Suprapubic skin (tissue), 4 donors: Measurements from ENCODE around the gene DUOXA2. TPM values are rescaled to one million over a fixed set of nuclear protein-coding genes. Genes with fewer than 3 reads are reported as not detected.

Experiments
- DNase-seq, 2 donors: peaks; one replicate each; pipeline ENCODE4 v3.0.0-alpha.2; 2019; ENCODE audit warnings: low spot score in 2 of 2
- H3K27ac ChIP-seq: fragments of 200-600 bp; sonication (generic); one replicate; pipeline ENCODE4 v1.5.1; 2019
- H3K27me3 ChIP-seq: fragments of 200-600 bp; sonication (generic); one replicate; pipeline ENCODE4 v1.5.1; 2019
- H3K36me3 ChIP-seq: fragments of 200-600 bp; sonication (generic); one replicate; pipeline ENCODE4 v1.5.1; 2019
- H3K4me1 ChIP-seq: fragments of 200-600 bp; sonication (generic); one replicate; pipeline ENCODE4 v1.5.1; 2019
- H3K4me3 ChIP-seq: fragments of 200-600 bp; sonication (generic); one replicate; pipeline ENCODE4 v1.5.1; 2019; ENCODE audit warnings: mild to moderate bottlenecking
- H3K9me3 ChIP-seq: fragments of 200-600 bp; sonication (generic); one replicate; pipeline ENCODE4 v1.5.1; 2019
- CTCF ChIP-seq, 2 donors: fragments of 200-600 bp in 1 of 2; fragments of 450-650 bp in 1 of 2; sonication (generic) in 1 of 2; IDR thresholded peaks; one replicate each; pipeline ENCODE4 v1.5.1; 2016 to 2019; ENCODE audit warnings: antibody characterized with exemption in 2 of 2, mild to moderate bottlenecking in 1 of 2, moderate library complexity in 1 of 2
- EP300 ChIP-seq: sonication (generic); formaldehyde crosslinking; IDR thresholded peaks from one replicate; pipeline ENCODE4 v1.6.1; 2017; ENCODE audit warnings: antibody characterized with exemption
- POLR2A ChIP-seq, 2 donors: fragments of 450-650 bp; IDR thresholded peaks; one replicate each; pipeline ENCODE4 v1.6.1; 2017; ENCODE audit warnings: antibody characterized with exemption in 2 of 2, mild to moderate bottlenecking in 2 of 2, moderate library complexity in 2 of 2
- POLR2AphosphoS5 ChIP-seq, 3 donors: sonication (generic); formaldehyde crosslinking; IDR thresholded peaks; one replicate each; pipeline ENCODE4 v1.6.1; 2017; ENCODE audit warnings: antibody characterized with exemption in 3 of 3
- WGBS: methylation state at CpG from one replicate; pipeline ENCODE4 v1.1.5; 2018; 5-methylcytosine and 5-hydroxymethylcytosine counted together
- total RNA-seq, 4 donors: library from RNA; depleted of rRNA; stranded (reverse); fragments of >200 nt; gene quantifications; one replicate each; pipeline ENCODE4 v1.1.0, GENCODE V29; 2016

The DUOXA2 gene
- total RNA-seq, 4 donors from 2014 or later: not detected

GRCh38 chr15:45130291-45131000 lies 16.3 kb downstream of the DUOXA2 start:
- peaks cover 27% of the 10 kb centered on the region for H3K27me3 ChIP-seq

GRCh38 chr15:45131510-45131909 lies 17.4 kb downstream of the DUOXA2 start:
- Histone ChIP-seq H3K9me3 (no peaks in the 10 kb centered on the region), H3K4me3 (no peak overlapping the region), H3K36me3 (no peaks in the 10 kb centered on the region), H3K27me3 (peaks cover 27% of the 10 kb centered on the region), H3K27ac (no peak overlapping the region), H3K4me1 (peaks cover 45% of the 10 kb centered on the region)
- 91% methylated on average over 3 of the region's 3 CpGs for WGBS
- TF ChIP-seq POLR2AphosphoS5 (IDR thresholded peaks at IDR 0.05): no peak
- TF ChIP-seq POLR2A (IDR thresholded peaks at IDR 0.05): no peak
- no peak for TF ChIP-seq EP300
- TF ChIP-seq CTCF (IDR thresholded peaks at IDR 0.05): no peak
- no peak for DNase-seq

More at GRCh38 chr15:45130291-45131000, 16.3 kb downstream of the DUOXA2 start:
- Histone ChIP-seq H3K36me3 (no peaks in the 10 kb centered on the region), H3K9me3 (no peaks in the 10 kb centered on the region), H3K4me3 (peak overlapping the region; percentile 58), H3K27ac (peak overlapping the region; percentile 72), H3K4me1 (peaks cover 45% of the 10 kb centered on the region)
- 57% methylated on average over 4 of the region's 7 CpGs for WGBS
- TF ChIP-seq CTCF (IDR thresholded peaks at IDR 0.05) (no peak), POLR2AphosphoS5 (IDR thresholded peaks at IDR 0.05) (no peak), EP300 (no peak), POLR2A (IDR thresholded peaks at IDR 0.05) (no peak)
- DNase-seq: no peak

- no peak overlapping the region for H3K4me3 ChIP-seq
- peaks cover 4% of the 10 kb centered on the region for H3K36me3 ChIP-seq
- H3K9me3 ChIP-seq: no peaks in the 10 kb centered on the region
- no peak overlapping the region for H3K27ac ChIP-seq
- peaks cover 27% of the 10 kb centered on the region for H3K27me3 ChIP-seq
- DNase-seq: no peak
- H3K4me1 ChIP-seq: peaks cover 45% of the 10 kb centered on the region
- TF ChIP-seq CTCF (IDR thresholded peaks at IDR 0.05) (no peak), EP300 (no peak), POLR2AphosphoS5 (IDR thresholded peaks at IDR 0.05) (no peak), POLR2A (IDR thresholded peaks at IDR 0.05) (no peak)
- 45% methylated on average over 3 of the region's 3 CpGs for WGBS
Measured at GRCh38 chr15:45132844-45133560, 18.9 kb downstream of the DUOXA2 start.

- WGBS: 42% methylated on average over 5 of the region's 5 CpGs
Measured at GRCh38 chr15:45133561-45133920, 19.4 kb downstream of the DUOXA2 start.

More at GRCh38 chr15:45133561-45133920, 19.4 kb downstream of the DUOXA2 start:
- DNase-seq: no peak
- Histone ChIP-seq H3K27me3 (peaks cover 27% of the 10 kb centered on the region), H3K4me3 (no peak overlapping the region), H3K4me1 (peaks cover 45% of the 10 kb centered on the region), H3K27ac (no peak overlapping the region), H3K9me3 (no peaks in the 10 kb centered on the region), H3K36me3 (peaks cover 7% of the 10 kb centered on the region)
- TF ChIP-seq EP300 (no peak), POLR2AphosphoS5 (IDR thresholded peaks at IDR 0.05) (no peak), CTCF (IDR thresholded peaks at IDR 0.05) (no peak), POLR2A (IDR thresholded peaks at IDR 0.05) (no peak)
